AG04449 (cell line): ENCODE data around the gene EPAS1.
"Not testable (repeated sequence)": the region's sequence is repeated elsewhere in the genome, so short reads cannot be mapped to it uniquely, and the experiment has no call there.

Experiments
- CTCF ChIA-PET: fragments of 350-600 bp; formaldehyde crosslinking; extraction: SDS; loops from one replicate; lab custom pipeline; 2021; ENCODE audit warnings: antibody characterized with exemption; lab: Yijun Ruan, JAX
- POLR2A ChIA-PET: fragments of 400-600, 350-600 bp; formaldehyde crosslinking; extraction: SDS; loops from one replicate; lab custom pipeline; 2020; ENCODE audit warnings: antibody characterized with exemption, inconsistent platforms; lab: Yijun Ruan, JAX
- DNase-seq: peaks from one replicate; pipeline ENCODE4 v3.0.0-alpha.2; 2010; ENCODE audit warnings: low read depth, low spot score
- H3K4me3 ChIP-seq: 2 replicates; pipeline ENCODE4 v1.5.1; 2011; ENCODE audit warnings: low read depth, mild to moderate bottlenecking, control low read depth, low read length
- TF ChIP-seq, protein P1 (sequence below): IDR thresholded peaks from one replicate; pipeline ENCODE4 v1.5.1; 2011; ENCODE audit warnings: mild to moderate bottlenecking, moderate library complexity, low read length, control low read depth, inconsistent platforms; ENCODE audit not compliant: insufficient read depth; ENCODE audit errors: missing control alignments

EPAS1 gene

DNA sequence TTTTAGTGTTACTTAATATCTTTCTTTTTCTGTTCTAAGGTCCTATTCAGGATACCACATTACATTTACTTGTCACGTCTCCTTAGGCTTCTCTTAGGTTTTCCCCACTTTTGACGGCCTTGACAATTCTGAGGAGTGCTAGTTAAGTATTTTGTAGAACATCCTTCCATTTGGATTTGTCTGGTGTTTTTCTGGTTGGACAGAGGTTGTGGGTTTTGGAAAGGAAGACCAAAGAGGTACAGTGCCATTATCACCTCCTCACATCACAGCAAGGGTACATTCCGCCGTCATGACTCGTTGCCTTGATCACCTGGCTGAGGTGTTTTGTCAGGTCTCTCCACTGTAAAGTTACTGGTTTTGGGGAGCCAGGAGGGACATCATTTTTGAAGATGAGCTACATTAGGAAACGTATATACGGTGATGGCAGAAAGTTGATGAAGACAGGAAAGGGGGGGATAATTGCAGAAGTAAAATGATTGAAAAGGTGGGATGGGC lies 93.7 kb downstream of the EPAS1 start:
- DNase-seq, result no peak
- ChIA-PET POLR2A (no interaction called here), CTCF (no interaction called here)

DNA sequence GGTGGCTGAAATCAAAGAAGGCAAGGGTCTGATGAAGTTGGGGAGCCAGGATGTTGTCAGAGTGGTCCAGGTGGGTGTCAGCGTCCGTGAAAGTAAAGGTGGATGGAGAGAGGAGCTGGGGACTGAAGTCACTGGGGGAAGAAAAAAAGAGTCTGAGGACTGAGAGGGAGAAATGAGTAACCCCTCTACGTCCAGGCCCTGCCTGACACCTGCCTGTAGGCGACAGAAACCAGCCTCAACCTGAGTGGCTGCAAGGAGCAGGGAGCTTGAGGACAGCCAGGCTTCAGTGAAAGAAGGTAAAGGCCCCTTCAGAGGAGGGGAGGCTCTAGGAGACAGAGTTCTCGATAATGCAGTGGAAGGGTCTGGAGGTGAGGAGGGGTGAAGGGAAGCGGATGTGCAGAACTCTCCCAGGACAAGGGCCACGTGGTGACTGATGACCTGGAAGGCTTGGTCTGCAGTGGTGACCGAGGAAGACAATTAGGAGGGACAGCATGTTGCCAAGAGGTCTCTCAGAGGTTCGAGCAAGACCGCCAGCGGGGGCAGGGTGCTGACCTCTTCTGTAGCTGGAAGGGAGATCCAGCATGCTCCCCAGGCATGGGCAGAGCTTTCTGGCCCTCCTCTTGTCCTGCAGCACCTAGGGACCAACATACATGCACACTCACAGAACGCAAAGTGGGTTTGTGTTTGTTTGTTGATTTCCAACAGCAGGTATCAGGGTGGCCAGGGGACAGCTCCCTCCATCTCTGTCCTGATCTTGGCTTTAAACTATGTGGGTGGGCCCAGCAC lies 95.5 kb downstream of the EPAS1 start:
- POLR2A ChIA-PET, result no interaction called here
- CTCF ChIA-PET, result interaction anchor here (2.4 kb wide), 1 partner anchor 66 kb away, joined by 5 read pairs; no protein-coding TSS in a partner anchor
- TF ChIP-seq, protein P1, sequence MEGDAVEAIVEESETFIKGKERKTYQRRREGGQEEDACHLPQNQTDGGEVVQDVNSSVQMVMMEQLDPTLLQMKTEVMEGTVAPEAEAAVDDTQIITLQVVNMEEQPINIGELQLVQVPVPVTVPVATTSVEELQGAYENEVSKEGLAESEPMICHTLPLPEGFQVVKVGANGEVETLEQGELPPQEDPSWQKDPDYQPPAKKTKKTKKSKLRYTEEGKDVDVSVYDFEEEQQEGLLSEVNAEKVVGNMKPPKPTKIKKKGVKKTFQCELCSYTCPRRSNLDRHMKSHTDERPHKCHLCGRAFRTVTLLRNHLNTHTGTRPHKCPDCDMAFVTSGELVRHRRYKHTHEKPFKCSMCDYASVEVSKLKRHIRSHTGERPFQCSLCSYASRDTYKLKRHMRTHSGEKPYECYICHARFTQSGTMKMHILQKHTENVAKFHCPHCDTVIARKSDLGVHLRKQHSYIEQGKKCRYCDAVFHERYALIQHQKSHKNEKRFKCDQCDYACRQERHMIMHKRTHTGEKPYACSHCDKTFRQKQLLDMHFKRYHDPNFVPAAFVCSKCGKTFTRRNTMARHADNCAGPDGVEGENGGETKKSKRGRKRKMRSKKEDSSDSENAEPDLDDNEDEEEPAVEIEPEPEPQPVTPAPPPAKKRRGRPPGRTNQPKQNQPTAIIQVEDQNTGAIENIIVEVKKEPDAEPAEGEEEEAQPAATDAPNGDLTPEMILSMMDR, result no peak
- DNase-seq, result no peak
- H3K4me3 ChIP-seq, result no peak overlapping the region

More for the DNA sequence above, 93.7 kb downstream of the EPAS1 start:
- no peak overlapping the region for H3K4me3 ChIP-seq
- TF ChIP-seq, protein P1, result no peak

DNA sequence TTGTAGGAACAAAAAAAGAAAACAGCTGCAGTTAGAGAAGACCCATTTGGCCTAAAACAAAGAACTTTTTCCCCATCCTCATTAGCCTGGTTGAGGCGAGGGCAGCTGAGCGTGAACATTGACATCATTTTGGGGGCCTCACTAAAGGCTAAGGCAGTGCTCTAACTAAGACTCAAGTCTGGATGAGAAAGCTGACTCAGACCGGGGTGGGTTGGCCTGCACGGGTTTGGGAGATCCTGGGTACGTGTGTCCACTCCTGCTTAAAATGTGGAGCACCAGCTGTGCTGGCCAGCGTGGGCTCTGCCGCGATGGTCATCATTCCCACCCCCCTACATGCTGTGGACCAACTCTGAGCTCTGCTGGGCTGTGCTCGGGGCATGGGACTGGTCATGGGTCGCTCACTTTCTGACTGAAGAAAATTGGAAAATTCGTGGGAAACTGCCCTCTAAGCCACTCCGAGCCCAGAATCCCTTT lies 96.2 kb downstream of the EPAS1 start:
- TF ChIP-seq, protein P1, result no peak
- DNase-seq, result no peak
- no peak overlapping the region for H3K4me3 ChIP-seq
- ChIA-PET CTCF (interaction anchor here (1.6 to 2.4 kb wide), 2 partner anchors 65 to 400 kb away, joined by 4 to 5 read pairs; no protein-coding TSS in a partner anchor), POLR2A (no interaction called here)

DNA sequence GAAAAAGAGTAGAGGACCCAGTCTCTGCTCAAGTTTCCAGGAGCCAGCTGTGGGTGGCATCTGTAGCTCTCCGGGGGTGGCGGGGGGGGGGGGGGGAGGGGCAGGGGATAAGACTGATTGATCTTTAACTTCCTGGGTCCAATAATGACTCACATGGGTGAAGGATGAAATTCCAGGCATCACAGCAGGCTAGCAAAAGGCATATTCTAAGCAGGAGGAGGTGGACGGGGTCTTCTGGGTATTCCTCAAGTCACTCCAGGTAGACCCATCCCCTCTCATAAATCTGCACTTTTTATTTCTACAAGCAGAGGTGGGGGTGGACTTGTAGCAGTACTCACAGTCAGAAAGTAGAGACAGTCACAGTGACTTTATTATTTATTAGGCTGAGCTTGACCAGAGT lies 96.7 kb downstream of the EPAS1 start:
- TF ChIP-seq, protein P1, result no peak
- no peak for DNase-seq
- no peak overlapping the region for H3K4me3 ChIP-seq
- ChIA-PET CTCF (interaction anchor here (1.0 to 2.4 kb wide), 4 partner anchors 8 to 401 kb away, joined by 3 to 5 read pairs (median 4); no protein-coding TSS in a partner anchor), POLR2A (no interaction called here)

DNA sequence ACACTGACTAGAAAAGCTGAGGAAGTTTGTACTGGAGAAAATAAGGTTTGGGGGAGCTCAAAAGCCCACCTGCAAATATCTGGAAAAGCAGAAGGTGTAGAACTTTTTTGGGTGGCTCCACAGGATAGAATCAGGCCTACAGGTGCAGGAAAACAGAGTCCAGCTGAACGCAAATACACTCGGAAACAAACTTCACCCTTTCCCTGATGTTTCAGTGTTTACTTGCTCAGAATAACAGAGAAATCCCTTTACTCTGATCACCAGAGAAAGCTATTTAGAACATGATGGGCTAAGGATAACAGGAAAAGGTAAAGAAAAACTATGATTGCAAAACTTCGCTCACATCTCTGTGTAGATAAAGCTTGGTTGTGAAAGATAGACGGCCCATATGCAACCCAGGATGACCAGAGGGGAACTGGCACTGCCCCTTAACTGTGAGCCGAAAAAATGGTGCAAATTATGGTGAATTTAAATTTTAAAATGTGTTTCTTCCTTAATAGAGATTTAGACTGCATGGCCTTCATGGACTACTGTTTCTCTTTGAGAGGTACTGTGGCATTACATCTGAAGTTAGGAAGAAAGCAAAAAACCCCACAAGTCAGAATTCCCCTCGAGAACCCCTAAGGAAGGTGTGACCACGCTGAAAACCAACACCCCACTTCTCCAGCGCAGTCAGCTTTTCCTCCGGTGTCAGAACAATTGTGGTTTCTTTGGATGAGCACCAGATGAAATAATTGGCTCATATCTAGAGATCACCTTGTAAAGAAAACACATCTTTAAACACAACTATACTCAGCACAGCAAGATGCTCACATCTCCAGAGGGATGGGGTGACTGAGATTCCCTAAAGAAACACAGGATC lies 97.7 kb downstream of the EPAS1 start:
- TF ChIP-seq, protein P1, result no peak
- no peak for DNase-seq
- H3K4me3 ChIP-seq, result no peak overlapping the region
- ChIA-PET POLR2A (no interaction called here), CTCF (interaction anchor here (0.9 to 2.4 kb wide), 5 partner anchors 9 to 402 kb away, joined by 3 to 5 read pairs (median 4); no protein-coding TSS in a partner anchor)

DNA sequence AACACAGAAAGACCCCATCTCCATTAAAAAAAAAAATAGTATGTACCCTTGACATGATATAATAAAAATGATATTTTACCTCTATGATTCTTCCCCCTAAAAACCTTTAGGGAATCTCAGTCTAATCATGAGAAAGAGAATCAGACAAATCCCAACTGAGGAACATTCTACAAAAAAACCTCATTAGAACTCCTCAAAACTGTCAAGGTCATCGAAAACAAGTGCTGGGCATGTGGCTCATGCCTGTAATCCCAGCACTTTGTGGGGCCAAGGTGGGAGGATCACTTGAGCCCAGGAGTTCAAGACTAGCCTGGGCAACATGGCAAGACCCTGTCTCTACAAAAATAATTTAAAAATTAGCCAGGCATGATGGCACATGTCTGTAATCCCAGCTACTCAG lies 98.5 kb downstream of the EPAS1 start:
- DNase-seq, H3K4me3 ChIP-seq, CTCF ChIA-PET: not testable (repeated sequence)
- POLR2A ChIA-PET, result interaction anchor here (0.6 kb wide), 1 partner anchor 99 kb away, joined by 4 read pairs; the partner anchor contains the start of gene EPAS1
